Measurements from ENCODE around the gene NKX3-2. TPM values are rescaled to one million over a fixed set of nuclear protein-coding genes. Genes with fewer than 3 reads are reported as not detected.

NKX3-2 gene
- total and polyA plus RNA-seq, 12 donors, result not detected

DNA sequence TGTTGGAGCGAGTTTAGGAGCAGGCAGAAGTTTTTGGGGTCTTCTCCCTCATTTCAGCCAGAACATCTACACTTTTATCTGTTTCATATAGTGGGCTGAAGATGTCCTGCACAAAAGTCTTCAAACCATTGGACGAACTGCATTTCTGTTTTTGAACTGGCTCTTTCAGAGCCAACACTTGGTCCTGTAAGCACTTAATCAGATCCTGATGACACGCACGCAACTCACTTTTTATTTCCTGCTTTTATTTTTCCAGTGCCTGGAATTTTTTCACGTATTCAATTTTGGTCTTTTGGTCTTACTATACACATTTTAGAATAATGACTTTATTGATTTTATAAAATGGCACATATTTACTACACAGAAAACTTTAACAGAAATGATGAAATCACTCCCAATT is 40.2 kb upstream of the NKX3-2 start:
- 95 to 96% methylated on average over 5 of the region's 5 CpGs for WGBS, 2 donors
- ATAC-seq, result no peak

DNA sequence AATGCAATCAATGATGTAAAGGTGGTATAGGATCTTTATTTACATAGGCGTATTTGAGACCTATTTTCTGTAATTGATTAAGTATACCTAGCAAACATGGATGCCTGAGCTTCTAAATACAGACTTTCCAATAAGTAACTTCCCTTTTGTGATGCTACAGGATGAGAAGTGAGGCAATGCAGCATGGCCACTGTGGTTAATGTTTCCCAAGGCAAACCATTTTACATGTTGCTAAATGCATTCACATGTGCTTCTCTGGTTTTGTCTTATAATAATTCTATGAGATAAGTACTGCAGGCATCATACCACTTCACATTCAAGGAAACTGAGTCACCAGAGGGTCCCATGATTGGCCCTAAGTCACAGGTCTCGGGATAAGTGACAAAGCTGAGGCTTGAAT is 35.7 kb upstream of the NKX3-2 start:
- no peak for DNase-seq
- no peak overlapping the region for H3K27ac ChIP-seq
- H3K27me3 ChIP-seq, result no peaks in the 10 kb centered on the region
- TF ChIP-seq, protein P1, sequence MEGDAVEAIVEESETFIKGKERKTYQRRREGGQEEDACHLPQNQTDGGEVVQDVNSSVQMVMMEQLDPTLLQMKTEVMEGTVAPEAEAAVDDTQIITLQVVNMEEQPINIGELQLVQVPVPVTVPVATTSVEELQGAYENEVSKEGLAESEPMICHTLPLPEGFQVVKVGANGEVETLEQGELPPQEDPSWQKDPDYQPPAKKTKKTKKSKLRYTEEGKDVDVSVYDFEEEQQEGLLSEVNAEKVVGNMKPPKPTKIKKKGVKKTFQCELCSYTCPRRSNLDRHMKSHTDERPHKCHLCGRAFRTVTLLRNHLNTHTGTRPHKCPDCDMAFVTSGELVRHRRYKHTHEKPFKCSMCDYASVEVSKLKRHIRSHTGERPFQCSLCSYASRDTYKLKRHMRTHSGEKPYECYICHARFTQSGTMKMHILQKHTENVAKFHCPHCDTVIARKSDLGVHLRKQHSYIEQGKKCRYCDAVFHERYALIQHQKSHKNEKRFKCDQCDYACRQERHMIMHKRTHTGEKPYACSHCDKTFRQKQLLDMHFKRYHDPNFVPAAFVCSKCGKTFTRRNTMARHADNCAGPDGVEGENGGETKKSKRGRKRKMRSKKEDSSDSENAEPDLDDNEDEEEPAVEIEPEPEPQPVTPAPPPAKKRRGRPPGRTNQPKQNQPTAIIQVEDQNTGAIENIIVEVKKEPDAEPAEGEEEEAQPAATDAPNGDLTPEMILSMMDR (IDR thresholded peaks at IDR 0.05), result no peak
- no peaks in the 10 kb centered on the region for H3K9me3 ChIP-seq
- intact Hi-C loops (cut with DNase I), result no loop called here
- H3K4me3 ChIP-seq, result no peak overlapping the region
- H3K4me1 ChIP-seq, result no peaks in the 10 kb centered on the region
- WGBS, 2 donors, result 95% methylated on average over 2 of the region's 2 CpGs
- ATAC-seq, result no peak
- peaks cover 4 to 99% (median 62%) of the 10 kb centered on the region in 9 donors for H3K36me3 ChIP-seq

More for the DNA sequence above, 40.2 kb upstream of the NKX3-2 start:
- TF ChIP-seq, protein P1 (IDR thresholded peaks at IDR 0.05), result no peak
- no peak overlapping the region for H3K4me3 ChIP-seq
- no peaks in the 10 kb centered on the region for H3K9me3 ChIP-seq
- no peaks in the 10 kb centered on the region for H3K27me3 ChIP-seq
- H3K4me1 ChIP-seq, result peaks cover 0 to 8% (median 0%) of the 10 kb centered on the region in 9 donors
- H3K36me3 ChIP-seq, result peaks cover 0 to 99% (median 52%) of the 10 kb centered on the region in 9 donors
- DNase-seq, result no peak
- H3K27ac ChIP-seq, result no peak overlapping the region
- intact Hi-C loops (cut with DNase I), result no loop called here

DNA sequence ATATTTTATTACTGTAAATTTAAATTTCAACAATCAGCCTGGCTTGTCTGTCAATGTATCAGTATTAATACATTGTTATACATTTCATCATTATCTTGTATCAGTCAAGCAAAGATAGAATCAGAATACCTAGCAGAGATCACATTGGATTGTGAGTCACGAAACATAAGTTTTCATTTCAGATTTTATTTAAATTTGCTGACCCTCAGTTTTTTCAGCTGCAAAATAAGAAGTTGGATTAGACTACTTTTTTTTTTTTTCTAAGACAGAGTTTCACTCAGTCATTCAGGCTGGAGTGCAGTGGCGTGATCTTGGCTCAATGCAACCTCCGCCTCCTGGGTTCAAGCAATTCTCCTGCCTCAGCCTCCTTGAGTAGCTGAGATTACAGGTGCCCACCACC is 33.4 kb upstream of the NKX3-2 start:
- intact Hi-C loops (cut with DNase I), result no loop called here
- H3K9me3 ChIP-seq, result no peaks in the 10 kb centered on the region
- ATAC-seq (no peak), DNase-seq (no peak)
- TF ChIP-seq, protein P1 (IDR thresholded peaks at IDR 0.05), result no peak
- H3K4me3 ChIP-seq, result no peak overlapping the region
- H3K36me3 ChIP-seq, result peaks cover 5 to 100% (median 76%) of the 10 kb centered on the region in 9 donors
- no peaks in the 10 kb centered on the region for H3K4me1 ChIP-seq
- H3K27me3 ChIP-seq, result no peaks in the 10 kb centered on the region
- WGBS, 2 donors, result 97 to 98% methylated on average over 3 of the region's 3 CpGs
- no peak overlapping the region for H3K27ac ChIP-seq

DNA sequence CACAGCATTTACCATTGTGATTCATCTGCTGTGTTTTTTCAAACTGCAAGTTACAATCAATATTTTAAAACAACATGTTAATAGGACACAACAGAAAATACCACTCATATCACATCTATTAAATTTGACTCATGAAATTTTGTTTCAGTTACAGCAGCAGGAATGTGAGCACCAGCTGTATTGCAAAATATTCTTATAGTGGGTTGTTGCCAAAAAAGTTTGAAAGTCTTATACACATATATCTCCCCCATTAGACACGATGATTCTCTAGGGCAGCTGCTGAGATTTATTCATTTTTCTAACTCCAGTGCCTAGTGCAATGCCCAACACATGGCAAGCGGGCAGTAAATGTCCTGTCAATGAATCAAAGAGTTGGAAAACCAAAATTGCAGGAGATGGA is 26.6 kb upstream of the NKX3-2 start:
- no peak for ATAC-seq
- no peak for DNase-seq
- TF ChIP-seq, protein P1 (IDR thresholded peaks at IDR 0.05), result no peak
- Histone ChIP-seq H3K4me1 (no peaks in the 10 kb centered on the region), H3K4me3 (no peak overlapping the region), H3K9me3 (no peaks in the 10 kb centered on the region), H3K27me3 (no peaks in the 10 kb centered on the region), H3K27ac (no peak overlapping the region), H3K36me3 (peaks cover 0 to 98% (median 60%) of the 10 kb centered on the region in 9 donors)
- 96 to 97% methylated on average over 2 of the region's 2 CpGs for WGBS, 2 donors
- intact Hi-C loops (cut with DNase I), result no loop called here

Data from heart right ventricle (tissue), 16 donors.